AG09319 (cell line): ENCODE measurements around the gene SMARCAD1.
A peak's percentile ranks its signal among the peaks of the same experiment; 100 is the strongest.

Source experiments
- DNase-seq: peaks from one replicate; pipeline ENCODE4 v3.0.0-alpha.2; 2010; ENCODE audit warnings: low read depth; ENCODE audit errors: extremely low read depth
- TF ChIP-seq, protein P1 (sequence below): IDR thresholded peaks from 2 replicates; pipeline ENCODE4 v1.5.1; 2011; ENCODE audit warnings: low read depth, mild to moderate bottlenecking, inconsistent platforms, low read length, moderate library complexity

Gene SMARCAD1

DNA sequence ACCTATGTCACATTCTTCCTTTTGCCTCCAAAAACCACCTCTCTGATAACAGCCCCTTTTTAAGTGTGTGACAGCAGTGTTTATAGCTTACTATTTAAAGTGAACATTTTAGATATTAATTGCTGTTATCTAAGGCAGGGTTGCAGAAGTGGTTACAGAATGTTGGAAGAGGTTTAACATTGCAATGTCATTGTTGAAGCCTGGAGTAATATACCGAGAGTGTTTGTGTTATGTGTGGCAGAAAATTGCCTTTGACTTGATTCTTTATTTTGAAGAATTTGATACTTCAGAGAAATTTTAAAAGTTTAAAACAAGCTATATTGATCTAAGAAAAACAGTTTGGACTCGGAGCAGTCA is 37.1 kb downstream of the SMARCAD1 start:
- no peak for DNase-seq
- TF ChIP-seq, protein P1, sequence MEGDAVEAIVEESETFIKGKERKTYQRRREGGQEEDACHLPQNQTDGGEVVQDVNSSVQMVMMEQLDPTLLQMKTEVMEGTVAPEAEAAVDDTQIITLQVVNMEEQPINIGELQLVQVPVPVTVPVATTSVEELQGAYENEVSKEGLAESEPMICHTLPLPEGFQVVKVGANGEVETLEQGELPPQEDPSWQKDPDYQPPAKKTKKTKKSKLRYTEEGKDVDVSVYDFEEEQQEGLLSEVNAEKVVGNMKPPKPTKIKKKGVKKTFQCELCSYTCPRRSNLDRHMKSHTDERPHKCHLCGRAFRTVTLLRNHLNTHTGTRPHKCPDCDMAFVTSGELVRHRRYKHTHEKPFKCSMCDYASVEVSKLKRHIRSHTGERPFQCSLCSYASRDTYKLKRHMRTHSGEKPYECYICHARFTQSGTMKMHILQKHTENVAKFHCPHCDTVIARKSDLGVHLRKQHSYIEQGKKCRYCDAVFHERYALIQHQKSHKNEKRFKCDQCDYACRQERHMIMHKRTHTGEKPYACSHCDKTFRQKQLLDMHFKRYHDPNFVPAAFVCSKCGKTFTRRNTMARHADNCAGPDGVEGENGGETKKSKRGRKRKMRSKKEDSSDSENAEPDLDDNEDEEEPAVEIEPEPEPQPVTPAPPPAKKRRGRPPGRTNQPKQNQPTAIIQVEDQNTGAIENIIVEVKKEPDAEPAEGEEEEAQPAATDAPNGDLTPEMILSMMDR: no peak

DNA sequence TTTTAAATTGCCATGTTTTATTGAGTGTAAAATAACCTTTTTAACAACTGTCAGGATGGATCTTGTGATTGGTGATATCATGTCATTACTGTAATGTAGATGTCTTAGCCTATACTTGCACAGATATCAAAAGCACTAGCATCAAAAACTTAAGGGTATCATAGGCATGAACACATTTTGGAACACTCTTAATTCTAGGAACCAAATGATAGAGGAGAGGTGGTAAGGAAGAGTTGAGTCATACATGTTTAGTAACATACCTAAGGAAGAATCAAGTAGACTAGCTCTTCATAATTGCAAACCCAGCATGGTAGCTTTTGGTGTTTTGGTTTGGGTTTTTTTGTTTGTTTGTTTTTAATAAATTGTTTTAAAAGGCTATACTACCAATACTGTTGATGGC is 43.4 kb downstream of the SMARCAD1 start:
- DNase-seq: no peak
- TF ChIP-seq, protein P1: no peak

DNA sequence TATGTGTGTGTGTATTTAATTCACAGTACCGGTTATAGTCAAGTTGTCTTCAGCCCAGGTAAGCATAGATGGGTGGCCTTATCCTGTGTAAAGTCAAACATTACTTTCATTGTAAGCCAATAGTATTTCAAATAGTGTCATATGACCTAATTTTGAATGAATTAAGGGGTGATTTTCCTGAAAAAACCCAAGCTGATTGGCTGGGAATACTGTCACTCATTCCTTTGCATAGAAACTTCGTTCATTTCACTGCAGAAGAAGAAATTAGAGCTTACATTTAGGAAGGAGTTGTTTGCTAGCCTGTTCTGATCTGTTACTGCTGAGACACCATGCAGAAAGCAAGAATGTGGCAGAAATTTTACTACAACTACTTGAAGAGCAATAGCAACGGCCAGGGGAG is 45.4 kb downstream of the SMARCAD1 start:
- TF ChIP-seq, protein P1: no peak
- DNase-seq: no peak

DNA sequence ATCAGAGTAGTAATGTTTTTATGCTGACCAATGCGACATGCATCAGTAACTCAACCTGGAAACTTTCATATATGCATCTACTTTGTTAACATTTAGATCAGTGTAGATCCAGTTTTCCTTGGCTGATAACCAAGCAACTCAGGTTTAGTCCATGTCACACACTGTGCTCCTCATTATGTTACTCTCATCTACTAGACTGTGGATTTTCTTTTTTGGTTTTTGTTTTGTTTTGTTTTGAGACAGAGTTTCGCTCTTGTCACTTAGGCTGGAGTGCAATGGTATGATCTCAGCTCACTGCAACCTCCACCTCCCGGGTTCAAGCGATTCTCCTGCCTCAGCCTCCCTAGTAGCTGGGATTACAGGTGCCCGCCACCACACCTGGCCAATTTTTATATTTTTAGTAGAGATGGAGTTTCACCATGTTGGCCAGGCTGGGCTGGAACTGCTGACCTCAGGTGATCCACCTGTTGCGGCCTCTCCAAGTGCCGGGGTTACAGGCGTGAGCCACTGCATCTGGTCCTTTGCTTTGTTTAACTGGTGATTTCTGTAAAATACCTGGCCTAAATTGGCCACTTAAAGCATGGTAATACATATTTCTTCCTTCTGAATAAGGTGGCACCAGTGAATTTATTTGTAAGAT is 48.6 kb downstream of the SMARCAD1 start:
- no peak for DNase-seq

DNA sequence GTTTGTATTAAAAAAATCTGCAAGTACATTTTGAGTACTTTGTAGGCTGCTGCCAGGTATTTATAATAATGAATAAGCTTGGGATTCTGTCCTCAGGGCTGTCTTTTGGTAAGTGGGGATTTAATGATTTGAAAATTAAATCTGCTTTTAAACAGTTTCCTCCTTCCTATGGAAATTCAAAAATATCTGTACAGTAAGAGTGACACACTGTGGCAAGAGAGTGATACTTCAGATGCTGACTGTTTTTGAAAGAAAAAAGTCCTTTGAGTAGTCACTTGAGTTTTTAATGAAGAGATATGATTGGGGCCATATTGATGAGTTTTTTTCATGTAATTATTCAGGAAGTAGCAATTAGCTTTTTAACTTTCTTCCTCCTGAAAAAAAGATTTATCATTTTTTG is 49.2 kb downstream of the SMARCAD1 start:
- no peak for DNase-seq
- TF ChIP-seq, protein P1: peak; percentile 10; the same call in 1 of the 2 replicates

More for the DNA sequence above, 48.6 kb downstream of the SMARCAD1 start:
- TF ChIP-seq, protein P1: no peak

DNA sequence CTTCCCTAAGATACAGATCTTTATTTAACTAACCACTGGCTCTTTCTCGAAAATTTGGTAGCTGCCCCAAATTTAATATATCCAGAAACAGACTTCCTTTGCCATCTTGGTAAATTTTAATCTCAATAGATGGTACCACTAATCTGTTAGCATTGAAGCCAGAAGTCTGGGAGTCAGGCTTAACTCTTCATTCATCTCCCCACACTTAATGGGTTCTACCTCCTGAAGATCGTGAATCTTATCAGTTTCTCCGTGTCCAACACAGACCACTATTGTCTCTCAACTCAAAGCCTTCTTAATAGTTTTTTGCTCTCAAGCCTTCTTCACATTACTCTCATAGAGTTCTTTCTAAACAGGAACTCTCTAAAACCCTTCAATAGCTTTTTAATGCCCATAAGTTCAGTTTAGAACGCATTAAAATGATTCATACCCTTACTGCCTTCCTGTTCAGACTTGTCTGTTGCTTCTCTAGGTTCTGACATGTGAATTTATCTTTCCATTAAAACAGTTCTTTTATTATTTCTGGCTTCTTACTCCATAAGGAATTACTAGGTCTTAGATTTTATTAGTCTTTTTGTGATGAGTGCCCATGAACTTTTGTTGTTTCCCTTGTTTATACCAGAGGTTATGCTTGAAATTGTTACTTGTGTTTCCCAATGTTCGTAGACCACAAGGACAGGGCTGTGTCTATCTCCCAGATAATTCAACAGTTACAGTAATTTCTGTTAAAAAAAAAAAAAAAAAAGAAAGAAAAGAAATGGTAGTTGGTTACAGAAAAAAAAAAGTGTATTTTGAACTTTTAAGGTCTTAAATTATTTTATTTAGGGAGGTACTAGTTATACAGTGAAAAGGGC is 54.7 kb downstream of the SMARCAD1 start:
- DNase-seq: no peak
- TF ChIP-seq, protein P1: no peak

DNA sequence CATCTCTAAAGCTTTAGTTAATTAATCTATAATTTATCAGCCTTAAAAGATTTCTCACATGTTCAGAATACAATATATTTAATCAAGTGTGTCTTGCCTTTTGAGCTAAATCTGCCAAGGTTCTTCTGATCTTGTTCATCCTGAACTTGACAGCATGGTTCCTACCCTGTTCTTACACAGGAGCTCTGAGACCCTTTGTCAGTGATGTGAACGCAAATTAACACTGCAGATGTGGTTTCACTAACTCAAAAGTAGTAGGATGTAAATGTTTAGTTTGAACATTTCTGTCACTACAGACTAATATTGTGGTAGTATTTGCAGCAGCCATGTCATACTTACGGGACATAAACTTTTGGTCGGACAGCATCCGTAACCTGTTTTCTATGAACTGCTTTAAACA is 59.4 kb downstream of the SMARCAD1 start:
- TF ChIP-seq, protein P1: no peak
- DNase-seq: no peak
